ENCODE measurements around the gene CXCR6. TPM values are rescaled to one million over a fixed set of nuclear protein-coding genes. Genes with fewer than 3 reads are reported as not detected.

The CXCR6 gene
- total and polyA plus RNA-seq, 2 donors (not counting 1 experiment from before 2014, with no cell fraction given), result not detected

GRCh38 chr3:45990181-45990580 lies 46.9 kb downstream of the CXCR6 start:
- Histone ChIP-seq H3K4me3 (replicated peaks in 1 of 4; ENCODE audit: control extremely low read depth in 1 of 4, insufficient read depth in 1 of 4, low read depth in 3 of 4, low read length in 4 of 4) (no peak overlapping the region), H3K9ac (ENCODE audit: insufficient read depth, low read length) (no peak overlapping the region), H2AFZ (ENCODE audit: low read length) (no peak overlapping the region), H3K79me2 (ENCODE audit: control insufficient read depth, insufficient read depth, low read length) (peaks cover 27% of the 10 kb centered on the region), H3K4me2 (ENCODE audit: extremely low read depth, insufficient read depth, low read length) (no peak overlapping the region), H3K36me3 (ENCODE audit: control insufficient read depth, insufficient read depth, low read length) (no peaks in the 10 kb centered on the region), H4K20me1 (ENCODE audit: control insufficient read depth, extremely low read depth, insufficient read depth, low read length) (no peaks in the 10 kb centered on the region), H3K9me3 (ENCODE audit: control insufficient read depth, insufficient read depth, low read depth, low read length) (no peaks in the 10 kb centered on the region), H3K27ac (ENCODE audit: insufficient read depth, low read length) (no peak overlapping the region), H3K4me1 (ENCODE audit: control insufficient read depth, extremely low read depth, insufficient read depth, low read length) (peaks cover 48% of the 10 kb centered on the region), H3K27me3 (ENCODE audit: control insufficient read depth, insufficient read depth, low read length) (no peaks in the 10 kb centered on the region)
- no peak for DNase-seq (ENCODE audit: low read depth in 2 of 2)
- TF ChIP-seq CTCF (conservative IDR thresholded peaks at IDR 0.05 in 1 of 2, IDR thresholded peaks at IDR 0.05 in 1 of 2; ENCODE audit: low read depth in 1 of 2, low read length in 2 of 2), result no peak
- no peak for TF ChIP-seq EZH2 (IDR thresholded peaks at IDR 0.05; ENCODE audit: low read length, missing control alignments)

GRCh38 chr3:45991341-45991740 lies 48.1 kb downstream of the CXCR6 start:
- H3K4me2 ChIP-seq (ENCODE audit: extremely low read depth, insufficient read depth, low read length), result no peak overlapping the region
- H3K4me3 ChIP-seq (replicated peaks in 1 of 4; ENCODE audit: control extremely low read depth in 1 of 4, insufficient read depth in 1 of 4, low read depth in 3 of 4, low read length in 4 of 4), result no peak overlapping the region
- H3K79me2 ChIP-seq (ENCODE audit: control insufficient read depth, insufficient read depth, low read length), result peaks cover 28% of the 10 kb centered on the region
- TF ChIP-seq CTCF (conservative IDR thresholded peaks at IDR 0.05 in 1 of 2, IDR thresholded peaks at IDR 0.05 in 1 of 2; ENCODE audit: low read depth in 1 of 2, low read length in 2 of 2) (no peak), EZH2 (IDR thresholded peaks at IDR 0.05; ENCODE audit: low read length, missing control alignments) (no peak)
- H3K36me3 ChIP-seq (ENCODE audit: control insufficient read depth, insufficient read depth, low read length), result no peaks in the 10 kb centered on the region
- no peak overlapping the region for H3K27ac ChIP-seq (ENCODE audit: insufficient read depth, low read length)
- H3K9me3 ChIP-seq (ENCODE audit: control insufficient read depth, insufficient read depth, low read depth, low read length), result no peaks in the 10 kb centered on the region
- H3K4me1 ChIP-seq (ENCODE audit: control insufficient read depth, extremely low read depth, insufficient read depth, low read length), result peaks cover 37% of the 10 kb centered on the region
- no peak overlapping the region for H2AFZ ChIP-seq (ENCODE audit: low read length)
- no peaks in the 10 kb centered on the region for H3K27me3 ChIP-seq (ENCODE audit: control insufficient read depth, insufficient read depth, low read length)
- no peak for DNase-seq (ENCODE audit: low read depth in 2 of 2)
- H4K20me1 ChIP-seq (ENCODE audit: control insufficient read depth, extremely low read depth, insufficient read depth, low read length), result no peaks in the 10 kb centered on the region
- no peak overlapping the region for H3K9ac ChIP-seq (ENCODE audit: insufficient read depth, low read length)

- peaks cover 24% of the 10 kb centered on the region for H3K79me2 ChIP-seq (ENCODE audit: control insufficient read depth, insufficient read depth, low read length)
- no peaks in the 10 kb centered on the region for H3K9me3 ChIP-seq (ENCODE audit: control insufficient read depth, insufficient read depth, low read depth, low read length)
- H3K36me3 ChIP-seq (ENCODE audit: control insufficient read depth, insufficient read depth, low read length), result no peaks in the 10 kb centered on the region
- H3K4me2 ChIP-seq (ENCODE audit: extremely low read depth, insufficient read depth, low read length), result no peak overlapping the region
- H4K20me1 ChIP-seq (ENCODE audit: control insufficient read depth, extremely low read depth, insufficient read depth, low read length), result no peaks in the 10 kb centered on the region
- H3K4me1 ChIP-seq (ENCODE audit: control insufficient read depth, extremely low read depth, insufficient read depth, low read length), result peaks cover 28% of the 10 kb centered on the region
- no peaks in the 10 kb centered on the region for H3K27me3 ChIP-seq (ENCODE audit: control insufficient read depth, insufficient read depth, low read length)
- TF ChIP-seq EZH2 (IDR thresholded peaks at IDR 0.05; ENCODE audit: low read length, missing control alignments), result no peak
- no peak for TF ChIP-seq CTCF (conservative IDR thresholded peaks at IDR 0.05 in 1 of 2, IDR thresholded peaks at IDR 0.05 in 1 of 2; ENCODE audit: low read depth in 1 of 2, low read length in 2 of 2)
- H3K9ac ChIP-seq (ENCODE audit: insufficient read depth, low read length), result no peak overlapping the region
- no peak for DNase-seq (ENCODE audit: low read depth in 2 of 2)
- H2AFZ ChIP-seq (ENCODE audit: low read length), result no peak overlapping the region
- no peak overlapping the region for H3K27ac ChIP-seq (ENCODE audit: insufficient read depth, low read length)
- no peak overlapping the region for H3K4me3 ChIP-seq (replicated peaks in 1 of 4; ENCODE audit: control extremely low read depth in 1 of 4, insufficient read depth in 1 of 4, low read depth in 3 of 4, low read length in 4 of 4)
These were observed 49.0 kb downstream of the CXCR6 start for GRCh38 chr3:45992133-45992729.
